A673 (cell line): Measurements from ENCODE around the gene M1AP.

Experiments
- EZH2 ChIP-seq: fragments of 200-600 bp; sonication (generic); IDR thresholded peaks from 2 replicates; pipeline ENCODE4 v1.6.1; 2017; ENCODE audit warnings: borderline replicate concordance, low read depth, mild to moderate bottlenecking, mixed read lengths, antibody characterized with exemption, low read length; ENCODE audit not compliant: poor library complexity, severe bottlenecking
- TF ChIP-seq, protein P1 (sequence below): fragments of 300-800, 200-600 bp; sonication (generic); conservative IDR thresholded peaks from 2 replicates; pipeline ENCODE4 v1.5.1; 2017; ENCODE audit warnings: low read depth, mild to moderate bottlenecking, antibody characterized with exemption, low read length, moderate library complexity, mixed read lengths

DNA sequence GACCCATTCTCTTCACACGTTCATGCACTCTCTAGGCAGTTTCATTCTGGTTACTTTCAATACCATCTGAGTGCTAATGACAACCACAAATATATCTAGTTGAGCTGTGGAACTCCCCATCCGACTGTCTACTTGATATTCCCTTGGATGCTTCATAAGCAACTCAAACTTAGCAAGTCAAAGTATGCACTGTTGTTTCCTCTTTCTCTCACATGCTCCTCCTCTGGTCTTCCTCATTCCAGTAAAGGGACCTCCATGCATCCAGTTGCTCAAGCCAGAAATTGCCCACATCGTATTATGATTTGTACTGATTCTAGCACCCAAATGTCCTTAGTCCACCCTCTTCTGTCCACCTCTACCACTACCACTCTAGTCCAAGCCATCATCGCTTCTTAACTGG is 28.2 kb upstream of the M1AP start:
- TF ChIP-seq, protein P1, sequence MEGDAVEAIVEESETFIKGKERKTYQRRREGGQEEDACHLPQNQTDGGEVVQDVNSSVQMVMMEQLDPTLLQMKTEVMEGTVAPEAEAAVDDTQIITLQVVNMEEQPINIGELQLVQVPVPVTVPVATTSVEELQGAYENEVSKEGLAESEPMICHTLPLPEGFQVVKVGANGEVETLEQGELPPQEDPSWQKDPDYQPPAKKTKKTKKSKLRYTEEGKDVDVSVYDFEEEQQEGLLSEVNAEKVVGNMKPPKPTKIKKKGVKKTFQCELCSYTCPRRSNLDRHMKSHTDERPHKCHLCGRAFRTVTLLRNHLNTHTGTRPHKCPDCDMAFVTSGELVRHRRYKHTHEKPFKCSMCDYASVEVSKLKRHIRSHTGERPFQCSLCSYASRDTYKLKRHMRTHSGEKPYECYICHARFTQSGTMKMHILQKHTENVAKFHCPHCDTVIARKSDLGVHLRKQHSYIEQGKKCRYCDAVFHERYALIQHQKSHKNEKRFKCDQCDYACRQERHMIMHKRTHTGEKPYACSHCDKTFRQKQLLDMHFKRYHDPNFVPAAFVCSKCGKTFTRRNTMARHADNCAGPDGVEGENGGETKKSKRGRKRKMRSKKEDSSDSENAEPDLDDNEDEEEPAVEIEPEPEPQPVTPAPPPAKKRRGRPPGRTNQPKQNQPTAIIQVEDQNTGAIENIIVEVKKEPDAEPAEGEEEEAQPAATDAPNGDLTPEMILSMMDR = no peak
- TF ChIP-seq EZH2 = no peak
